GM19468 (cell line): ENCODE data around the gene SART1.

Experiments used
- ATAC-seq: cut with Tn5 transposase; IDR thresholded peaks from one replicate; pipeline ENCODE4 v1.9.1; 2021; ENCODE audit warnings: mild to moderate bottlenecking, moderate library complexity, moderate number of reproducible peaks; ENCODE audit not compliant: unreplicated experiment; ENCODE audit errors: extremely low read depth

The SART1 gene

GRCh38 chr11:65961267-65962140 is at the start of gene SART1:
TSS of gene SART1 (plus strand) at chr11:65961734. CDS start at chr11:65961781, 47 bp downstream.
- ATAC-seq: peak; percentile 59

GRCh38 chr11:65912845-65913244 is 48.7 kb upstream of the SART1 start:
- ATAC-seq: no peak

GRCh38 chr11:65915101-65915820 is 46.3 kb upstream of the SART1 start:
- no peak for ATAC-seq

GRCh38 chr11:65915821-65916251 is 45.7 kb upstream of the SART1 start:
- no peak for ATAC-seq

GRCh38 chr11:65916391-65916790 is 45.1 kb upstream of the SART1 start:
- no peak for ATAC-seq

- no peak for ATAC-seq
Measured at GRCh38 chr11:65917077-65917433, 44.5 kb upstream of the SART1 start.

- ATAC-seq: no peak
Measured at GRCh38 chr11:65917434-65918210, 43.9 kb upstream of the SART1 start.

GRCh38 chr11:65918211-65919140 is 43.1 kb upstream of the SART1 start, which contains the start of gene C11orf68:
TSS of gene C11orf68 (minus strand) at chr11:65919062. CDS start at chr11:65919031, 31 bp downstream.
- ATAC-seq: peak; percentile 13

GRCh38 chr11:65919141-65919572 is 42.4 kb upstream of the SART1 start, which contains the start of gene DRAP1:
TSS of gene DRAP1 (plus strand) at chr11:65919426. CDS start at chr11:65919502, 76 bp downstream.
- peak; percentile 82 for ATAC-seq

- ATAC-seq: no peak
Measured at GRCh38 chr11:65919573-65920371, 41.8 kb upstream of the SART1 start.

GRCh38 chr11:65920372-65920802 is 41.1 kb upstream of the SART1 start:
- ATAC-seq: no peak

- ATAC-seq: no peak
Measured at GRCh38 chr11:65921033-65921555, 40.4 kb upstream of the SART1 start.

GRCh38 chr11:65921876-65922275 is 39.7 kb upstream of the SART1 start:
- no peak for ATAC-seq

- no peak for ATAC-seq
Measured at GRCh38 chr11:65922565-65922964, 39.0 kb upstream of the SART1 start.

- ATAC-seq: no peak
Measured at GRCh38 chr11:65925397-65925796, 36.1 kb upstream of the SART1 start.

- ATAC-seq: no peak
Measured at GRCh38 chr11:65927904-65928397, 33.6 kb upstream of the SART1 start.

- ATAC-seq: no peak
Measured at GRCh38 chr11:65928667-65929066, 32.9 kb upstream of the SART1 start.
